PC-3 (cell line): Measurements from ENCODE around the gene GALK2.

Source experiments
- EZH2 ChIP-seq: fragments of 300-600 bp; sonication (generic); IDR thresholded peaks from one replicate; pipeline ENCODE4 v1.6.1; 2017; ENCODE audit warnings: antibody characterized with exemption, mild to moderate bottlenecking, low read length; ENCODE audit not compliant: unreplicated experiment
- EZH2phosphoT487 ChIP-seq: fragments of 300-600 bp; sonication (generic); IDR thresholded peaks from 2 replicates; pipeline ENCODE4 v1.6.1; 2018; ENCODE audit warnings: mild to moderate bottlenecking, antibody characterized with exemption, low read length, borderline replicate concordance
- TF ChIP-seq, protein P1 (sequence below): fragments of 300-600 bp; sonication (generic); conservative IDR thresholded peaks from 2 replicates; pipeline ENCODE4 v1.5.1; 2017; ENCODE audit warnings: antibody characterized with exemption, low read depth, mild to moderate bottlenecking, low read length

DNA sequence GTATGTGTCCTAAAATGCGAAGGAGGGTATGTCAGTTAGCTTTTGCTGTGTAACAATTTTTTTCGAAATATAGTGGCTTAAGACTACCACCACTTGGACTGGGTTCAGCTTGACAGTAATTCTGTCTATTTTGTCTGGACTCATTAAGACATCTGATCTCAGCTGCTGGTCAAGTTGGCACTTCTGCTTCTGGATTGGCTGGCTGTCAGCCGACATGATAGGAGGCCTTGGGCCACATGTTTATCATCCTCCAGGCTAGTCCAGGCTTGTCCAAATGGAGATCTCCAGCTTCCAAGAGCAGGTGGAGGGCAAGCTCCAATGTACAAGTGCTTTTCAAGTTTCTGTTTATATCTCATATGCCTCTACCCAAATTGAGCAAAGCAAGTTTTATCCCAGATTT is 95.9 kb downstream of the GALK2 start:
- TF ChIP-seq, protein P1, sequence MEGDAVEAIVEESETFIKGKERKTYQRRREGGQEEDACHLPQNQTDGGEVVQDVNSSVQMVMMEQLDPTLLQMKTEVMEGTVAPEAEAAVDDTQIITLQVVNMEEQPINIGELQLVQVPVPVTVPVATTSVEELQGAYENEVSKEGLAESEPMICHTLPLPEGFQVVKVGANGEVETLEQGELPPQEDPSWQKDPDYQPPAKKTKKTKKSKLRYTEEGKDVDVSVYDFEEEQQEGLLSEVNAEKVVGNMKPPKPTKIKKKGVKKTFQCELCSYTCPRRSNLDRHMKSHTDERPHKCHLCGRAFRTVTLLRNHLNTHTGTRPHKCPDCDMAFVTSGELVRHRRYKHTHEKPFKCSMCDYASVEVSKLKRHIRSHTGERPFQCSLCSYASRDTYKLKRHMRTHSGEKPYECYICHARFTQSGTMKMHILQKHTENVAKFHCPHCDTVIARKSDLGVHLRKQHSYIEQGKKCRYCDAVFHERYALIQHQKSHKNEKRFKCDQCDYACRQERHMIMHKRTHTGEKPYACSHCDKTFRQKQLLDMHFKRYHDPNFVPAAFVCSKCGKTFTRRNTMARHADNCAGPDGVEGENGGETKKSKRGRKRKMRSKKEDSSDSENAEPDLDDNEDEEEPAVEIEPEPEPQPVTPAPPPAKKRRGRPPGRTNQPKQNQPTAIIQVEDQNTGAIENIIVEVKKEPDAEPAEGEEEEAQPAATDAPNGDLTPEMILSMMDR, result no peak
- no peak for TF ChIP-seq EZH2
- TF ChIP-seq EZH2phosphoT487, result no peak
